GF-D8 (cell line): ENCODE measurements around the gene AIMP1.
"Not testable (repeated sequence)": the region's sequence is repeated elsewhere in the genome, so short reads cannot be mapped to it uniquely, and the experiment has no call there.

Experiments
- DNase-seq: peaks from one replicate; lab custom pipeline; 2025; lab: John Stamatoyannopoulos, UW

The AIMP1 gene

GRCh38 chr4:106353786-106354185, 37.4 kb downstream of the AIMP1 start:
- DNase-seq, result no peak

- DNase-seq, result no peak
These were observed 38.8 kb downstream of the AIMP1 start for GRCh38 chr4:106355193-106355592.

- peak; percentile 14 for DNase-seq
These were observed 42.5 kb downstream of the AIMP1 start for GRCh38 chr4:106358899-106359298.

- DNase-seq, result no peak
These were observed 45.9 kb downstream of the AIMP1 start for GRCh38 chr4:106362086-106362825.

GRCh38 chr4:106364282-106364681, 47.9 kb downstream of the AIMP1 start:
- no peak for DNase-seq

- DNase-seq, result no peak
These were observed 49.3 kb downstream of the AIMP1 start for GRCh38 chr4:106365613-106366012.

GRCh38 chr4:106366026-106366425, 49.7 kb downstream of the AIMP1 start:
- no peak for DNase-seq

- no peak for DNase-seq
These were observed 50.7 kb downstream of the AIMP1 start for GRCh38 chr4:106367072-106367471.

DNA sequence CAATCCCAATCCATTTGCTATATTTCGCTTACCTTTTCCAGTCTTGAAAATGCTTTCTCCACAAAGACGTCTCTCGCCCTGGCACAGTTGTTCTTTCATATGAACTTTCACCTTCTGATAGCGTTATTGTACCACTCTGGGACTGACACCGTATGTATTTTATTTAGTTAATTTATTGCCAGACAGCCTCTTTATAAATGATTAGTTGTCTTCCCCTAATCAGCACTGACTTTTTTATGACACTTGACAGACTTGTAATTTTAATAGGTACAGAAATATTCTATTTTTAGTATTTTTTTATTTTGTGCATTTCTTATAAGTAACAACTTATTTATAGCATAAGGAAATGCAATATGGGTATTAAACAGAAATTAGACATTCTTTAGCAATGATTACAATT, 52.3 kb downstream of the AIMP1 start, which contains the start of gene GIMD1:
GIMD1 (minus strand) TSS at position 101 of the 400 bp plus-strand sequence. CDS start 1,343 bp downstream, outside the sequence.
- no peak for DNase-seq

- peak; percentile 52 for DNase-seq
These were observed 53.2 kb downstream of the AIMP1 start for GRCh38 chr4:106369456-106370060.

- no peak for DNase-seq
These were observed 53.9 kb downstream of the AIMP1 start for GRCh38 chr4:106370214-106370613.

GRCh38 chr4:106371161-106371560, 54.8 kb downstream of the AIMP1 start:
- DNase-seq, result no peak

GRCh38 chr4:106373026-106373425, 56.7 kb downstream of the AIMP1 start:
- no peak for DNase-seq

GRCh38 chr4:106380179-106380578, 63.8 kb downstream of the AIMP1 start:
- DNase-seq, result no peak

DNA sequence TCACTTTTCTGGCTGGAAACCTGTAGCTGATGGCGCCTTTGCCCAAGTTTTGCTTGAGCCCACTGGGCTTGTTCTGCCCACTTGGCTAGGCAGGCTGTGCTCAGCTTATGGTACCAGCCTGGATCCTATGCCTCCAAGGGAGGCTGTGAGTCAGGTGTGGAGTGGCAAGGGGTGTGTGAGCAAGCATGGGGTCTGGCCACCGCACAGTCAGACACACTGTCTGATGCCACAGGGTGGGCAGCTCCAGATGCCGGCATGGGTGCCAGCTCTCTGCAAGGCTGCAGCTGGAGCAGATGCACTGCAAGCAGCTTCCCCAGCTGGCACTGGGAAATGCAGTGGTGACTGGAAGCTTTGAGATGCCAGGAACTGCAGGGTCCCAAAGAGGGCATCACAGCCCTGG, 68.5 kb downstream of the AIMP1 start:
- DNase-seq, result no peak

DNA sequence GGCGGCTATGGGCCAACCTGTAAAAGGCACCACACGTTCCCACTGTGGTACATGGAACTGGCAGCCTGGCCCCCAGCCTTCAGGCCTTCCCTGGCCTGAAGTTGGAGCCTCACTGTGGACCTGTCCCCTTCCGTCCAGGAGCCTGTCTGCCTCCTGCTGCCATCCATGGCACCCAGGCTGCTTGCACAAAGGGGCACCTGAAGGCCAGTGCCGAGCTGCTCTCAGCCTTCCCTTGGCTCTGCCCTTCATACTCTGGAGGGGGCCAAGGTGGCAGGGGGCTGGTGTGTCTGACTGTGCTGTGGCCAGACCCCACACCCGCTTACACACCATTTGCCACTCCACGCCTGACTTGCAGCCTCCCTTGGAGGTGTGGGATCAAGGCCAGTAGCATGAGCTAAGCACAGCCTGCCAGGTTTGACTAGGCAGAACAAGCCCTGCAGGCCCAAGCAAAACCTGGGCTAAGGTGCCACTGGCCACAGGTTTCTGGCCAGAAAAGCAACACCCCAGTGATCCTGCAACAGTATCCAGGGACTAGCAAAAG, 69.6 kb downstream of the AIMP1 start:
- DNase-seq, result no peak

GRCh38 chr4:106395582-106395981, 79.2 kb downstream of the AIMP1 start:
- no peak for DNase-seq

GRCh38 chr4:106398898-106399297, 82.5 kb downstream of the AIMP1 start:
- DNase-seq, result not testable (repeated sequence)
